GM19372 (cell line): Measurements from ENCODE around the gene PEAK1.
"Not testable (repeated sequence)": the region's sequence is repeated elsewhere in the genome, so short reads cannot be mapped to it uniquely, and the experiment has no call there.

Experiments
- ATAC-seq: cut with Tn5 transposase; IDR thresholded peaks from one replicate; pipeline ENCODE4 v1.9.1; 2021; ENCODE audit warnings: mild to moderate bottlenecking, low read depth, moderate library complexity; ENCODE audit not compliant: unreplicated experiment

The PEAK1 gene

GRCh38 chr15:77426871-77427270 is 7.0 kb upstream of the PEAK1 start:
- no peak for ATAC-seq

GRCh38 chr15:77426377-77426776 is 6.5 kb upstream of the PEAK1 start:
- ATAC-seq, result no peak

GRCh38 chr15:77425104-77425503 is 5.2 kb upstream of the PEAK1 start:
- no peak for ATAC-seq

GRCh38 chr15:77421370-77421700 is 1.4 kb upstream of the PEAK1 start:
- no peak for ATAC-seq

GRCh38 chr15:77420610-77421369 is 886 bp upstream of the PEAK1 start, which contains the start of gene HMG20A:
Gene HMG20A, plus strand, starts transcription at chr15:77420888. Its CDS starts 37,520 bp downstream, at chr15:77458408.
- ATAC-seq, result peak; percentile 32

GRCh38 chr15:77418966-77419835 is 703 bp downstream of the PEAK1 start:
- ATAC-seq, result peak; percentile 29

- no peak for ATAC-seq
Measured at GRCh38 chr15:77418391-77418965, 1.4 kb downstream of the PEAK1 start.

GRCh38 chr15:77417602-77418001 is 2.3 kb downstream of the PEAK1 start:
- ATAC-seq, result no peak

GRCh38 chr15:77416954-77417353 is 3.0 kb downstream of the PEAK1 start:
- no peak for ATAC-seq

- ATAC-seq, result no peak
Measured at GRCh38 chr15:77416148-77416455, 3.8 kb downstream of the PEAK1 start.

GRCh38 chr15:77415450-77416147 is 4.3 kb downstream of the PEAK1 start:
- no peak for ATAC-seq

GRCh38 chr15:77414789-77415442 is 5.0 kb downstream of the PEAK1 start:
- no peak for ATAC-seq

- no peak for ATAC-seq
Measured at GRCh38 chr15:77413699-77414349, 6.1 kb downstream of the PEAK1 start.

- no peak for ATAC-seq
Measured at GRCh38 chr15:77412972-77413698, 6.8 kb downstream of the PEAK1 start.

GRCh38 chr15:77411619-77411976 is 8.3 kb downstream of the PEAK1 start:
- no peak for ATAC-seq

GRCh38 chr15:77410701-77411618 is 8.9 kb downstream of the PEAK1 start:
- ATAC-seq, result no peak

GRCh38 chr15:77410157-77410500 is 9.8 kb downstream of the PEAK1 start:
- ATAC-seq, result not testable (repeated sequence)
